Loucy (cell line): Measurements from ENCODE around the gene ALK.

Source experiments
- H2AFZ ChIP-seq: fragments of 200-600 bp; sonication (generic); 2 replicates; pipeline ENCODE4 v1.6.0; 2016; ENCODE audit warnings: antibody characterized with exemption, mild to moderate bottlenecking, low read length, moderate library complexity
- H3F3A ChIP-seq: fragments of 200-600 bp; 2 replicates; pipeline ENCODE4 v1.6.0; 2016; ENCODE audit warnings: antibody characterized with exemption, low read depth, mild to moderate bottlenecking
- H3K27me3 ChIP-seq: fragments of 200-600 bp; sonication (generic); 2 replicates; pipeline ENCODE4 v1.6.1; 2014; ENCODE audit warnings: low read length, mild to moderate bottlenecking; ENCODE audit not compliant: insufficient read depth, poor library complexity, severe bottlenecking
- H3K36me3 ChIP-seq: fragments of 200-600 bp; sonication (generic); 2 replicates; pipeline ENCODE4 v1.6.1; 2016; ENCODE audit warnings: low read length; ENCODE audit not compliant: insufficient read depth
- H3K4me1 ChIP-seq: fragments of 200-600 bp; sonication (generic); 2 replicates; pipeline ENCODE4 v1.5.1; 2014; ENCODE audit warnings: low read length, mild to moderate bottlenecking; ENCODE audit not compliant: insufficient read depth, poor library complexity, severe bottlenecking
- H3K4me2 ChIP-seq: fragments of 200-600 bp; sonication (generic); 2 replicates; pipeline ENCODE4 v1.6.0; 2014; ENCODE audit warnings: antibody characterized with exemption, low read length, low read depth, mild to moderate bottlenecking; ENCODE audit not compliant: poor library complexity, severe bottlenecking
- H3K4me3 ChIP-seq: fragments of 200-600 bp; sonication (generic); 2 replicates; pipeline ENCODE4 v1.5.1; 2014; ENCODE audit warnings: low read length, mild to moderate bottlenecking, mixed read lengths; ENCODE audit not compliant: poor library complexity, severe bottlenecking
- H3K79me2 ChIP-seq: fragments of 200-600 bp; sonication (generic); 2 replicates; pipeline ENCODE4 v1.6.1; 2014; ENCODE audit warnings: low read length; ENCODE audit not compliant: insufficient read depth
- H3K9ac ChIP-seq: fragments of 200-600 bp; sonication (generic); 2 replicates; pipeline ENCODE4 v1.6.0; 2014; ENCODE audit warnings: mild to moderate bottlenecking, low read depth, low read length, moderate library complexity; ENCODE audit not compliant: poor library complexity, severe bottlenecking
- H3K9me2 ChIP-seq: fragments of 200-600 bp; sonication (generic); replicated peaks from 2 replicates; pipeline ENCODE4 v1.6.1; 2016; ENCODE audit warnings: low read depth, low read length, mixed read lengths
- H3K9me3 ChIP-seq: fragments of 200-600 bp; sonication (generic); 2 replicates; pipeline ENCODE4 v1.6.1; 2014; ENCODE audit warnings: mild to moderate bottlenecking, antibody characterized with exemption, low read length, low read depth; ENCODE audit not compliant: insufficient read depth
- H4K20me1 ChIP-seq: fragments of 200-600 bp; sonication (generic); 2 replicates; pipeline ENCODE4 v1.6.0; 2014; ENCODE audit warnings: antibody characterized with exemption, low read length, mild to moderate bottlenecking; ENCODE audit not compliant: insufficient read depth, poor library complexity, severe bottlenecking
- CTCF ChIP-seq: fragments of 200-600 bp; sonication (generic); conservative IDR thresholded peaks from 2 replicates; pipeline ENCODE4 v1.5.1; 2014; ENCODE audit warnings: mild to moderate bottlenecking, antibody characterized with exemption, low read length
- EZH2phosphoT487 ChIP-seq: fragments of 200-600 bp; IDR thresholded peaks from 2 replicates; pipeline ENCODE4 v1.6.1; 2018; ENCODE audit warnings: antibody characterized with exemption, mild to moderate bottlenecking, moderate library complexity, borderline replicate concordance

ALK gene

GRCh38 chr2:29423061-29423666 is 498.2 kb downstream of the ALK start:
- H2AFZ ChIP-seq = no peak overlapping the region
- H3K4me3 ChIP-seq = no peak overlapping the region
- no peaks in the 10 kb centered on the region for H3F3A ChIP-seq
- no peaks in the 10 kb centered on the region for H4K20me1 ChIP-seq
- H3K36me3 ChIP-seq = no peaks in the 10 kb centered on the region
- H3K4me1 ChIP-seq = no peaks in the 10 kb centered on the region
- TF ChIP-seq EZH2phosphoT487 (no peak), CTCF (no peak)
- no peaks in the 10 kb centered on the region for H3K79me2 ChIP-seq
- no peaks in the 10 kb centered on the region for H3K27me3 ChIP-seq
- H3K9ac ChIP-seq = no peak overlapping the region
- no peaks in the 10 kb centered on the region for H3K9me3 ChIP-seq
- no peaks in the 10 kb centered on the region for H3K9me2 ChIP-seq
- no peak overlapping the region for H3K4me2 ChIP-seq

GRCh38 chr2:29420999-29421782 is 500.2 kb downstream of the ALK start:
- no peaks in the 10 kb centered on the region for H4K20me1 ChIP-seq
- H3K4me2 ChIP-seq = no peak overlapping the region
- no peaks in the 10 kb centered on the region for H3K36me3 ChIP-seq
- H3K79me2 ChIP-seq = no peaks in the 10 kb centered on the region
- no peaks in the 10 kb centered on the region for H3K27me3 ChIP-seq
- TF ChIP-seq CTCF = no peak
- TF ChIP-seq EZH2phosphoT487 = no peak
- no peaks in the 10 kb centered on the region for H3F3A ChIP-seq
- H3K9me2 ChIP-seq = no peaks in the 10 kb centered on the region
- H3K9me3 ChIP-seq = no peaks in the 10 kb centered on the region
- H3K4me1 ChIP-seq = no peaks in the 10 kb centered on the region
- H2AFZ ChIP-seq = no peak overlapping the region
- H3K9ac ChIP-seq = no peak overlapping the region
- H3K4me3 ChIP-seq = no peak overlapping the region

- Histone ChIP-seq H3K27me3 (no peaks in the 10 kb centered on the region), H3K79me2 (no peaks in the 10 kb centered on the region), H3K4me3 (no peak overlapping the region), H3F3A (no peaks in the 10 kb centered on the region), H3K9me2 (no peaks in the 10 kb centered on the region), H2AFZ (no peak overlapping the region), H3K9ac (no peak overlapping the region), H3K4me2 (no peak overlapping the region), H4K20me1 (no peaks in the 10 kb centered on the region), H3K9me3 (no peaks in the 10 kb centered on the region), H3K4me1 (no peaks in the 10 kb centered on the region), H3K36me3 (no peaks in the 10 kb centered on the region)
- TF ChIP-seq EZH2phosphoT487 (no peak), CTCF (no peak)
Measured at GRCh38 chr2:29420464-29420863, 500.9 kb downstream of the ALK start.
